Stimulated activated CD8-positive, alpha-beta memory T cell treated with anti-CD3 and anti-CD28 coated beads, Interleukin-12 subunit alpha, Interleukin-12 subunit beta, amount 100 ng/mL, for 24 hours (primary cell): ENCODE data around the gene TXNRD2.

Experiments
- DNase-seq: peaks from one replicate; pipeline ENCODE4 v3.0.0-alpha.2; 2020; ENCODE audit errors: extremely low read depth

Gene TXNRD2

GRCh38 chr22:19966908-19967750 is 25.5 kb upstream of the TXNRD2 start:
- no peak for DNase-seq

GRCh38 chr22:19965771-19966709 is 24.4 kb upstream of the TXNRD2 start:
- no peak for DNase-seq

DNA sequence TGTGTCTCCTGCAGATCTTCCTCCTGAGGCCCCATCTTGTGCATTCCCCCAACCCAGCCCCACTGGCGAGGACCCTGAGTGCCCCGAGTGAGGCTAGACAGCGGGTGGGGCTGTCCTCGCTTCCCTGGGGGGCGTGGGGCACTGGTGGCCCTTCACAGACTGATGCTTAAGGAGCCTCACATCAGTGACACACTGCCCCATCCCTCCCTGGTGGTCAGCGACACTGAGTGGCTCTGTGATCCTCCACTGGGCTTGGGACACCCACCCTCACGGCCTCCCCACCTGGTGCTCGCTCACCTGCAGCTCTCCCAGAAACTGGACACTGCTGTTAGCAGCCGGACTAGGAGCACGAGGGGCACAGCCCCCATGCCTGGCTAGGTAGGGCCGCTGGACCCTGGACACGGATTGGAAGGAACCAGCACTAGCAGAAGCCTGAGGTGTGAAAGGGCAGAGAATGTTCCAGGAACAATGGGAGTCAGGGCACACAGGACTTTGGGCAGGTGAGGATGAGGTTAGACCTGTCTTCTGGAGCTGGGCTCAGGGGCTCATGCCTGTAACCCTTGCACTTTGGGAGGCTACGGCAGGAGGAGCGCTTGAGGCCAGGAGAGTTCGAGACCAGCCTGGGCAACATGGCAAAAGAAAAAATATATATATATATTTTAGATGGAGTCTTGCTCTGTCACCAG is 23.2 kb upstream of the TXNRD2 start:
- no peak for DNase-seq

GRCh38 chr22:19963863-19964642 is 22.4 kb upstream of the TXNRD2 start:
- no peak for DNase-seq

DNA sequence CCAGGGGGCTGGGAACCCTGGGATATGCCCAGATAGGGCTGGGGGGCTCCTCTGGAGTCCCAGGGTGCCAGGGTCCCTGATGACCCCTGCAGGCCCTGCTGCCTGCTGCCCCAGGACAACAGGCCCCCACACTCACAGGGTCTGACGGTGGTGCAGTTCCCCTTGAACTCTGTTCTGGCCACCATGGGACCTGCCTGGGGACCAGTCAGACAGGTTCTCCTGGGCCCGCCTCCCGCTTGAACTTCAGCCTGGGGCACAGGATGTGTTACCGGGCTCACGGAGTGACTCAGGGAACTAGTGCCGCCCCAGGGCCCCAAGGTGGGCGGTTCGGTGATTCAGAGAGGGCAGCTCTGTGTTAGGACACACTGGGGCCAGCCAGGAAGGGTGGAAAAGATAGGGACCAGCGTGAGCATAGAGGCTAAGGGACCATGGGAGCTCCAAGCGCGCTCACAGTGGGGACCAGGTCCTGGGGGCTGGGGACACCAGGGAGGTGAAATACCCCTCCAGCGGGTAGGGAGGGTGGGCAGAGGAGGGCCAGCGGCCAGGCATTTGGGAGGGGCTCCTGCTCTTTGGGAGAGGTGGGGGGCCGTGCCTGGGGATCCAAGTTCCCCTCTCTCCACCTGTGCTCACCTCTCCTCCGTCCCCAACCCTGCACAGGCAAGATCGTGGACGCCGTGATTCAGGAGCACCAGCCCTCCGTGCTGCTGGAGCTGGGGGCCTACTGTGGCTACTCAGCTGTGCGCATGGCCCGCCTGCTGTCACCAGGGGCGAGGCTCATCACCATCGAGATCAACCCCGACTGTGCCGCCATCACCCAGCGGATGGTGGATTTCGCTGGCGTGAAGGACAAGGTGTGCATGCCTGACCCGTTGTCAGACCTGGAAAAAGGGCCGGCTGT is 21.5 kb upstream of the TXNRD2 start:
- DNase-seq: no peak

- no peak for DNase-seq
Measured at GRCh38 chr22:19962246-19962908, 20.8 kb upstream of the TXNRD2 start.

DNA sequence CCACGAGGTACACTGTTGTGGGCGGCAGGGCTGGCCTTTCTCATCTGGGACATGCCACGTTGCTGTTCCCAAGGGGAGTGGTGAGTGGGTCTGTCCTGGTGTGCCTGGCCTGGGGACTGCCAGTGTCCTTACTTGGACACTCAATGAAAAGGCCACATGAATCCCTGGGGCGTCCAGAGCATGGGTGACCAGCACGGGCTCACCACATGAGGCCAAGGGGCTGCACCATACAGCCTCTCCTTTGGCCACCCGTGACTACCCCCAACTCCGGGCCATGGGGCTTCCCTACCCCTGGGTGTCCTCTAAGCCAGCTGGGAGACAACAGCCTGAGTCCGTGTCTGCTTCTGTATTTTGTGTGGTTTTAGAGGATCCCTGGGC is 20.2 kb upstream of the TXNRD2 start:
- DNase-seq: no peak

- no peak for DNase-seq
Measured at GRCh38 chr22:19961201-19961580, 19.6 kb upstream of the TXNRD2 start.

GRCh38 chr22:19960491-19961200 is 19.0 kb upstream of the TXNRD2 start:
- no peak for DNase-seq

GRCh38 chr22:19959587-19960490 is 18.2 kb upstream of the TXNRD2 start:
- no peak for DNase-seq

GRCh38 chr22:19959043-19959586 is 17.5 kb upstream of the TXNRD2 start:
- no peak for DNase-seq

GRCh38 chr22:19958083-19959042 is 16.7 kb upstream of the TXNRD2 start:
- DNase-seq: no peak

DNA sequence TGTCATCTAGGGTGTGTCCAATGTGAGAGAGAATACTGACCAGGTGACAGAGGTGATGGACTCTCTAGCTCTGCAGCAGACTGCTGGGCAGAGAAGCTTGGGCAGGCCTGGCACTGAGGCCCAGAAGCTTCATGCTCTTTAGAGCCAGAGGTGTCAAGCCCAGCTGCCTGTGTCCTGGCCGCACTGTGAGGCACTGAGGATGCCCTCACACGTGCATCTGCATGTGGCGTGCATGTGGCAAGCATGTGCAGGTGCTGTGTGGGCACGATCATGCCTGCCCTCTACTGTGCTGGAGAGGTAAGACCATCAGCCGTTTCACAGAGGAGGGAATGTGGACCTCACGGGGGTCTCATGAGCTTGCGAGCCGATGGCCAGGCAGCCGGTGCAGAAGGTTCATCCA is 15.8 kb upstream of the TXNRD2 start:
- no peak for DNase-seq

DNA sequence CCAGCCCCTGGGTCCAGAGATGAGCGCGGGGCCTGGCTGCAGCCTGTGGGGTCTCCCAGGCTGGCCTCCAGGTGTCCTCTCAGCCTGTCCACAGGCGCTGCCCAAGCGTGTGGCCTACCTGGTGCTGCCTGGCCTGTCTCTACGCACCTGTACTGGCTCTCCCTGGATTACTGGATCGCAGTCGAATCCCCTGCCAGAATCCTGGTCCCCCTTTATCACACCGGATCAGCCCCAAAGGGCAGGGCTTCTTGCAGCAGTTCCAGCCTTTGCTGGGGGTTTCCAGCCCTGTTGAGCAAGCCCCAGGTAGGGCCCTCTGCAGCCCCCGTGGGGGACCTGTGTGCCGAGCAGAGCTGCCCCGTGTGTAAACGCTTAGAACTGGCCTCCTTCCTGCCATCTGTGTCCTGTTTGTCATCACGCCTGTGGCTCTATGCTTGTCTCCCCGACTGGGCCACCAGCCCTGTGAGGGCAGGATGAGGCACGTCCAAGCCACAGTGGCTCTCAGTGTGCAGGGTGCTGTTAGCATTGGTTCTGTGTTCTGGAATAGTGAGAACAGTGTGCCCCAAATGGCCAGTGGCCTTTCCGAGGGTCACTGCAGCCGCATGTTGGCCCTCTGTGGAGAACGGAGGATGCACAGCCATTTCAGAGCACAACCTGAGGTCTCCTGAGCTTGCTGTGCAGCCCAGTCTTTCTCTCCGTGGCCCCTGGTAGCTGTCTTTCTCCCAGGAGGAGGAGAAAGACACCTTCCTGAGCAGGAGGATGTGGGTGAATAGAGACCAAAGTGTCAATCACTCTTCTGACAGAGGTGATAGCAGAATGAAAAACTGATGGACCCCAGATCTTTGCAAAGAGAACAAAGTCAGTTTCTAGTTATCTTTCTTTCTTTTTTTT is 13.9 kb upstream of the TXNRD2 start:
- DNase-seq: no peak

DNA sequence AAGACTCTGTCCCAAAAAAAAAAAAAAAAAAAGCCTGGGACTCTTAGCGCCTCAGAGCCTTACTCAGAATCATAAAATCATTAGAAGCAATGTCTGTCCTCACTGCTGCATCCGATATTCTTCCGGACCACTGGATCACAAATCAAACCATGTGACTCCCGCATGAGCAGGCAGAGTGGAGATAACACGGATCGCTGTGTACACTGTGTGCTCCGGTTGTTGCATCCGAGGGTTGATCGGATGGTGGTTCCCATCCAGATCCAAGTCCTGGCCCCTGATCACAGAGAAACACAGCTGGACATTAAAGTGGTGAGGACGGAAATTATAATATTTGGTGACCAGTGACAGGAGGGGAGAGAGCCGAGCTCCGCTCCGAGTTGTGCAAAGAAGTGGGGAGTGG is 9.7 kb upstream of the TXNRD2 start:
- DNase-seq: no peak
